WTC11 (cell line): ENCODE results near the gene YARS1. TPM values are rescaled to one million over a fixed set of nuclear protein-coding genes. Genes with fewer than 3 reads are reported as not detected.

Experiments used
- ATAC-seq: fragments of 200-7000 bp; cut with Tn5 transposase; 2 replicates; pipeline ENCODE4 v1.10.0; 2021; ENCODE audit warnings: mild to moderate bottlenecking, moderate library complexity
- CTCF ChIA-PET: fragments of 300-600 bp; sonication (Branson Sonifier 250); formaldehyde crosslinking; loops from one replicate; lab custom pipeline; 2021; ENCODE audit warnings: antibody characterized with exemption; lab: Charles Lee
- POLR2A ChIA-PET: fragments of 350-600 bp; sonication (Branson Sonifier 250); formaldehyde crosslinking; loops from one replicate; lab custom pipeline; 2021; ENCODE audit warnings: antibody characterized with exemption; lab: Charles Lee
- DNase-seq: peaks from one replicate; pipeline ENCODE4 v3.0.0; 2021; ENCODE audit warnings: low spot score
- H3K27ac Mint-ChIP-seq: 2 replicates; pipeline ENCODE4 v1.8.0; 2021; ENCODE audit warnings: mixed read lengths
- H3K27me3 Mint-ChIP-seq: 2 replicates; pipeline ENCODE4 v1.8.0; 2021; ENCODE audit warnings: low read depth, mild to moderate bottlenecking, moderate library complexity, mixed read lengths
- H3K36me3 Mint-ChIP-seq: 2 replicates; pipeline ENCODE4 v1.8.0; 2021; ENCODE audit warnings: mixed read lengths
- H3K4me1 Mint-ChIP-seq: 2 replicates; pipeline ENCODE4 v1.8.0; 2022; ENCODE audit warnings: mixed read lengths
- H3K4me3 Mint-ChIP-seq: 2 replicates; pipeline ENCODE4 v1.8.0; 2021; ENCODE audit warnings: mild to moderate bottlenecking, moderate library complexity, mixed read lengths
- H3K9me3 Mint-ChIP-seq: 2 replicates; pipeline ENCODE4 v1.8.0; 2021; ENCODE audit warnings: mixed read lengths
- ARID4B ChIP-seq: sonication (generic); formaldehyde crosslinking; IDR thresholded peaks from 2 replicates; pipeline ENCODE4 v1.8.0; 2023; ENCODE audit warnings: missing genetic modification reagents, mild to moderate bottlenecking, borderline replicate concordance
- CREM ChIP-seq: sonication (generic); formaldehyde crosslinking; IDR thresholded peaks from 2 replicates; pipeline ENCODE4 v1.8.1; 2022; ENCODE audit warnings: mild to moderate bottlenecking, missing genetic modification reagents, moderate library complexity
- ELF4 ChIP-seq: sonication (generic); formaldehyde crosslinking; IDR thresholded peaks from 2 replicates; pipeline ENCODE4 v1.8.1; 2022; ENCODE audit warnings: low read depth, mild to moderate bottlenecking, moderate library complexity, missing genetic modification reagents
- GRHL2 ChIP-seq: fragments of 250-450 bp; sonication (Bioruptor Pico); IDR thresholded peaks from 2 replicates; pipeline ENCODE4 v1.8.0; 2022; ENCODE audit warnings: mild to moderate bottlenecking, moderate library complexity; ENCODE audit not compliant: insufficient replicate concordance, severe bottlenecking
- JAZF1 ChIP-seq: fragments of 250-450 bp; sonication (Bioruptor Pico); IDR thresholded peaks from 2 replicates; pipeline ENCODE4 v1.9.0; 2021; ENCODE audit warnings: moderate library complexity, mild to moderate bottlenecking, inconsistent platforms
- NR1H2 ChIP-seq: sonication (generic); formaldehyde crosslinking; IDR thresholded peaks from 2 replicates; pipeline ENCODE4 v1.9.0; 2021; ENCODE audit warnings: mild to moderate bottlenecking, moderate library complexity, missing genetic modification reagents
- RELA ChIP-seq: sonication (generic); formaldehyde crosslinking; IDR thresholded peaks from 2 replicates; pipeline ENCODE4 v1.8.1; 2022; ENCODE audit warnings: missing genetic modification reagents, mild to moderate bottlenecking, borderline replicate concordance
- SMAD3 ChIP-seq: sonication (generic); formaldehyde crosslinking; IDR thresholded peaks from 2 replicates; pipeline ENCODE4 v1.8.0; 2022; ENCODE audit warnings: missing genetic modification reagents, mild to moderate bottlenecking, borderline replicate concordance
- SMAD4 ChIP-seq: sonication (generic); formaldehyde crosslinking; IDR thresholded peaks from 2 replicates; pipeline ENCODE4 v1.8.0; 2022; ENCODE audit warnings: mild to moderate bottlenecking, missing genetic modification reagents
- TEAD4 ChIP-seq: sonication (generic); formaldehyde crosslinking; IDR thresholded peaks from 2 replicates; pipeline ENCODE4 v1.8.0; 2022; ENCODE audit warnings: mild to moderate bottlenecking, missing genetic modification reagents
- ZNF416 ChIP-seq: fragments of 250-450 bp; sonication (Bioruptor Pico); IDR thresholded peaks from 2 replicates; pipeline ENCODE4 v1.9.0; 2021; ENCODE audit warnings: mild to moderate bottlenecking, inconsistent platforms
- ZNF532 ChIP-seq: fragments of 250-450 bp; sonication (Bioruptor Pico); IDR thresholded peaks from 2 replicates; pipeline ENCODE4 v1.9.0; 2021; ENCODE audit warnings: mild to moderate bottlenecking, borderline replicate concordance
- ZNF671 ChIP-seq: fragments of 250-450 bp; sonication (Bioruptor Pico); IDR thresholded peaks from 2 replicates; pipeline ENCODE4 v1.8.0; 2021; ENCODE audit warnings: mild to moderate bottlenecking
- total RNA-seq: library from RNA; stranded (reverse); gene quantifications from 3 replicates; pipeline ENCODE4 v1.2.3, GENCODE V29; 2021
- TF ChIP-seq, protein P1 (sequence below): sonication (generic); formaldehyde crosslinking; IDR thresholded peaks from 2 replicates; pipeline ENCODE4 v1.8.1; 2023; ENCODE audit warnings: mild to moderate bottlenecking, missing genetic modification reagents, moderate library complexity
- TF ChIP-seq, protein P2 (sequence below): sonication (generic); formaldehyde crosslinking; IDR thresholded peaks from 2 replicates; pipeline ENCODE4 v1.8.1; 2023; ENCODE audit warnings: mild to moderate bottlenecking, missing genetic modification reagents, borderline replicate concordance
- TF ChIP-seq, protein P3 (sequence below): sonication (generic); formaldehyde crosslinking; IDR thresholded peaks from 2 replicates; pipeline ENCODE4 v1.8.1; 2022; ENCODE audit warnings: low read depth, missing genetic modification reagents, borderline replicate concordance
- TF ChIP-seq, protein P4 (sequence below): sonication (generic); formaldehyde crosslinking; conservative IDR thresholded peaks from 2 replicates; pipeline ENCODE4 v1.8.1; 2023; ENCODE audit warnings: mild to moderate bottlenecking, low read depth, missing genetic modification reagents, moderate library complexity

The YARS1 gene
- total RNA-seq, 1 experiment from 2014 or later: 197 TPM

DNA sequence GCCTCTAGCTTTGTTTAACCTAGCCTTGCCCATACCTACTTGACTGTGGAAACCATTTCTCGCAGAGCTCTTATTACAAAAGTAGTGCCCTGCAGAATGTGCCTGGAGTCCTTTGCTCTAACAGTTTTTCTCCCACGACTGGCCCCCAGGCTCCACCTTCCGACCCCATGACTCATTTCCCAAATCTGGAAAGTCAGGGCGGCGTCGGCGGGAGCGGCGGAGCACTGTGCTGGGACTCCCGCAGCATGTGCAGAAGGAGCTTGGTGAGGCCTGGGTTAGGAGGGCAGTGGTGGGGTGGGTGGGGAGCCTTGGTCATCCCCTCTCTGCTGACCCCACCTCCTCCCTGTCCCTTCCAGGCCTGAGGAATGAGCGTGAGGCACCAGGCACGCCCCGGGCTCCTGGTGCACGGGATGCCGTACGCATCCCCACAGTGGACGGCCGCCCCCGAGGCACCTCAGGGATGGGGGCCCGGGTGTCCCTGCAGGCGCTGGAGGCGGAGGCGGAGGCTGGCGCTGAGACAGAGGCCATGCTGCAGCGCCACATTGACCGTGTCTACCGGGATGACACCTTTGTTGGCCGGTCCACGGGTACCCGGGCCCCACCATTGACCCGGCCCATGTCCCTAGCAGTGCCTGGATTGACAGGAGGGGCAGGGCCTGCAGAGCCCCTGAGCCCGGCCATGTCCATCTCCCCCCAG is 47.5 kb downstream of the YARS1 start:
- Mint-ChIP-seq H3K9me3 (no peaks in the 10 kb centered on the region), H3K4me1 (peaks cover 61% of the 10 kb centered on the region), H3K27ac (no peak overlapping the region), H3K27me3 (no peaks in the 10 kb centered on the region), H3K36me3 (peaks cover 21% of the 10 kb centered on the region), H3K4me3 (no peak overlapping the region)
- DNase-seq (no peak), ATAC-seq (no peak)
- TF ChIP-seq, protein P1, sequence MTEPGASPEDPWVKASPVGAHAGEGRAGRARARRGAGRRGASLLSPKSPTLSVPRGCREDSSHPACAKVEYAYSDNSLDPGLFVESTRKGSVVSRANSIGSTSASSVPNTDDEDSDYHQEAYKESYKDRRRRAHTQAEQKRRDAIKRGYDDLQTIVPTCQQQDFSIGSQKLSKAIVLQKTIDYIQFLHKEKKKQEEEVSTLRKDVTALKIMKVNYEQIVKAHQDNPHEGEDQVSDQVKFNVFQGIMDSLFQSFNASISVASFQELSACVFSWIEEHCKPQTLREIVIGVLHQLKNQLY: no peak
- TF ChIP-seq NR1H2 (CRISPR knock-in tag) (no peak), ZNF532 (no peak), ZNF416 (CRISPR knock-in tag) (no peak), RELA (CRISPR knock-in tag) (no peak), ZNF671 (CRISPR knock-in tag) (no peak), TEAD4 (CRISPR knock-in tag) (no peak), JAZF1 (CRISPR knock-in tag) (no peak), CREM (CRISPR knock-in tag) (no peak), GRHL2 (no peak), ARID4B (CRISPR knock-in tag) (no peak), ELF4 (no peak), SMAD3 (no peak), SMAD4 (CRISPR knock-in tag) (no peak)
- TF ChIP-seq, protein P2, sequence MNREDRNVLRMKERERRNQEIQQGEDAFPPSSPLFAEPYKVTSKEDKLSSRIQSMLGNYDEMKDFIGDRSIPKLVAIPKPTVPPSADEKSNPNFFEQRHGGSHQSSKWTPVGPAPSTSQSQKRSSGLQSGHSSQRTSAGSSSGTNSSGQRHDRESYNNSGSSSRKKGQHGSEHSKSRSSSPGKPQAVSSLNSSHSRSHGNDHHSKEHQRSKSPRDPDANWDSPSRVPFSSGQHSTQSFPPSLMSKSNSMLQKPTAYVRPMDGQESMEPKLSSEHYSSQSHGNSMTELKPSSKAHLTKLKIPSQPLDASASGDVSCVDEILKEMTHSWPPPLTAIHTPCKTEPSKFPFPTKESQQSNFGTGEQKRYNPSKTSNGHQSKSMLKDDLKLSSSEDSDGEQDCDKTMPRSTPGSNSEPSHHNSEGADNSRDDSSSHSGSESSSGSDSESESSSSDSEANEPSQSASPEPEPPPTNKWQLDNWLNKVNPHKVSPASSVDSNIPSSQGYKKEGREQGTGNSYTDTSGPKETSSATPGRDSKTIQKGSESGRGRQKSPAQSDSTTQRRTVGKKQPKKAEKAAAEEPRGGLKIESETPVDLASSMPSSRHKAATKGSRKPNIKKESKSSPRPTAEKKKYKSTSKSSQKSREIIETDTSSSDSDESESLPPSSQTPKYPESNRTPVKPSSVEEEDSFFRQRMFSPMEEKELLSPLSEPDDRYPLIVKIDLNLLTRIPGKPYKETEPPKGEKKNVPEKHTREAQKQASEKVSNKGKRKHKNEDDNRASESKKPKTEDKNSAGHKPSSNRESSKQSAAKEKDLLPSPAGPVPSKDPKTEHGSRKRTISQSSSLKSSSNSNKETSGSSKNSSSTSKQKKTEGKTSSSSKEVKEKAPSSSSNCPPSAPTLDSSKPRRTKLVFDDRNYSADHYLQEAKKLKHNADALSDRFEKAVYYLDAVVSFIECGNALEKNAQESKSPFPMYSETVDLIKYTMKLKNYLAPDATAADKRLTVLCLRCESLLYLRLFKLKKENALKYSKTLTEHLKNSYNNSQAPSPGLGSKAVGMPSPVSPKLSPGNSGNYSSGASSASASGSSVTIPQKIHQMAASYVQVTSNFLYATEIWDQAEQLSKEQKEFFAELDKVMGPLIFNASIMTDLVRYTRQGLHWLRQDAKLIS (CRISPR knock-in tag): no peak
- TF ChIP-seq, protein P3, sequence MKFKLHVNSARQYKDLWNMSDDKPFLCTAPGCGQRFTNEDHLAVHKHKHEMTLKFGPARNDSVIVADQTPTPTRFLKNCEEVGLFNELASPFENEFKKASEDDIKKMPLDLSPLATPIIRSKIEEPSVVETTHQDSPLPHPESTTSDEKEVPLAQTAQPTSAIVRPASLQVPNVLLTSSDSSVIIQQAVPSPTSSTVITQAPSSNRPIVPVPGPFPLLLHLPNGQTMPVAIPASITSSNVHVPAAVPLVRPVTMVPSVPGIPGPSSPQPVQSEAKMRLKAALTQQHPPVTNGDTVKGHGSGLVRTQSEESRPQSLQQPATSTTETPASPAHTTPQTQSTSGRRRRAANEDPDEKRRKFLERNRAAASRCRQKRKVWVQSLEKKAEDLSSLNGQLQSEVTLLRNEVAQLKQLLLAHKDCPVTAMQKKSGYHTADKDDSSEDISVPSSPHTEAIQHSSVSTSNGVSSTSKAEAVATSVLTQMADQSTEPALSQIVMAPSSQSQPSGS (CRISPR knock-in tag): no peak
- TF ChIP-seq, protein P4, sequence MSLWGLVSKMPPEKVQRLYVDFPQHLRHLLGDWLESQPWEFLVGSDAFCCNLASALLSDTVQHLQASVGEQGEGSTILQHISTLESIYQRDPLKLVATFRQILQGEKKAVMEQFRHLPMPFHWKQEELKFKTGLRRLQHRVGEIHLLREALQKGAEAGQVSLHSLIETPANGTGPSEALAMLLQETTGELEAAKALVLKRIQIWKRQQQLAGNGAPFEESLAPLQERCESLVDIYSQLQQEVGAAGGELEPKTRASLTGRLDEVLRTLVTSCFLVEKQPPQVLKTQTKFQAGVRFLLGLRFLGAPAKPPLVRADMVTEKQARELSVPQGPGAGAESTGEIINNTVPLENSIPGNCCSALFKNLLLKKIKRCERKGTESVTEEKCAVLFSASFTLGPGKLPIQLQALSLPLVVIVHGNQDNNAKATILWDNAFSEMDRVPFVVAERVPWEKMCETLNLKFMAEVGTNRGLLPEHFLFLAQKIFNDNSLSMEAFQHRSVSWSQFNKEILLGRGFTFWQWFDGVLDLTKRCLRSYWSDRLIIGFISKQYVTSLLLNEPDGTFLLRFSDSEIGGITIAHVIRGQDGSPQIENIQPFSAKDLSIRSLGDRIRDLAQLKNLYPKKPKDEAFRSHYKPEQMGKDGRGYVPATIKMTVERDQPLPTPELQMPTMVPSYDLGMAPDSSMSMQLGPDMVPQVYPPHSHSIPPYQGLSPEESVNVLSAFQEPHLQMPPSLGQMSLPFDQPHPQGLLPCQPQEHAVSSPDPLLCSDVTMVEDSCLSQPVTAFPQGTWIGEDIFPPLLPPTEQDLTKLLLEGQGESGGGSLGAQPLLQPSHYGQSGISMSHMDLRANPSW: no peak
- CTCF ChIA-PET: interaction anchor here (6.6 to 10.0 kb wide), 2 partner anchors 13 to 59 kb away, joined by 89 to 262 read pairs; no protein-coding TSS in a partner anchor
- POLR2A ChIA-PET: no interaction called here
